ENCODE results near the gene LHX3.

The LHX3 gene

GRCh38 chr9:136228107-136228875 lies 23.4 kb upstream of the LHX3 start:
- no peak for DNase-seq (ENCODE audit: low spot score)

- peak; percentile 91 for DNase-seq (ENCODE audit: low spot score)
These were observed 21.9 kb upstream of the LHX3 start for GRCh38 chr9:136226680-136227407.

- peak; percentile 57 for DNase-seq (ENCODE audit: low spot score)
These were observed 21.1 kb upstream of the LHX3 start for GRCh38 chr9:136225748-136226679.

GRCh38 chr9:136225366-136225747 lies 20.4 kb upstream of the LHX3 start:
- DNase-seq (ENCODE audit: low spot score): no peak

- DNase-seq (ENCODE audit: low spot score): no peak
These were observed 19.1 kb upstream of the LHX3 start for GRCh38 chr9:136223871-136224640.

- no peak for DNase-seq (ENCODE audit: low spot score)
These were observed 18.0 kb upstream of the LHX3 start for GRCh38 chr9:136222906-136223285.

- no peak for DNase-seq (ENCODE audit: low spot score)
These were observed 17.4 kb upstream of the LHX3 start for GRCh38 chr9:136222166-136222905.

- DNase-seq (ENCODE audit: low spot score): no peak
These were observed 15.2 kb upstream of the LHX3 start for GRCh38 chr9:136220017-136220729.

GRCh38 chr9:136219276-136219675 lies 14.3 kb upstream of the LHX3 start:
- DNase-seq (ENCODE audit: low spot score): no peak

GRCh38 chr9:136218673-136219072 lies 13.7 kb upstream of the LHX3 start:
- no peak for DNase-seq (ENCODE audit: low spot score)

- no peak for DNase-seq (ENCODE audit: low spot score)
These were observed 13.3 kb upstream of the LHX3 start for GRCh38 chr9:136218271-136218670.

- DNase-seq (ENCODE audit: low spot score): no peak
These were observed 11.8 kb upstream of the LHX3 start for GRCh38 chr9:136216541-136217244.

- DNase-seq (ENCODE audit: low spot score): no peak
These were observed 8.8 kb upstream of the LHX3 start for GRCh38 chr9:136213733-136214132.

- no peak for DNase-seq (ENCODE audit: low spot score)
These were observed 7.5 kb upstream of the LHX3 start for GRCh38 chr9:136212345-136212950.

- DNase-seq (ENCODE audit: low spot score): no peak
These were observed 6.8 kb upstream of the LHX3 start for GRCh38 chr9:136211441-136212344.

- no peak for DNase-seq (ENCODE audit: low spot score)
These were observed 6.1 kb upstream of the LHX3 start for GRCh38 chr9:136211006-136211405.

- DNase-seq (ENCODE audit: low spot score): no peak
These were observed 5.3 kb upstream of the LHX3 start for GRCh38 chr9:136210276-136210675.

GRCh38 chr9:136209786-136210185 lies 4.9 kb upstream of the LHX3 start:
- no peak for DNase-seq (ENCODE audit: low spot score)
